ENCODE measurements around the gene GSTT2. TPM values are rescaled to one million over a fixed set of nuclear protein-coding genes. Genes with fewer than 3 reads are reported as not detected.

Gene GSTT2
- total and polyA plus RNA-seq, 2 donors (not counting 3 experiments of a cell fraction or from before 2014, with no cell fraction given): 3.0 TPM; not detected in 1

GRCh38 chr22:24002272-24002671 lies 22.3 kb downstream of the GSTT2 start:
- no peaks in the 10 kb centered on the region for H3K4me1 ChIP-seq (ENCODE audit: control insufficient read depth, extremely low read depth, insufficient read depth, low read length)
- no peak overlapping the region for H3K27ac ChIP-seq (ENCODE audit: insufficient read depth, low read depth, low read length)
- H3K4me2 ChIP-seq (ENCODE audit: insufficient read depth, low read length): no peak overlapping the region
- no peak for FAIRE-seq
- H3K36me3 ChIP-seq (ENCODE audit: control insufficient read depth in 2 of 2, extremely low read depth in 1 of 2, insufficient read depth in 2 of 2, low read length in 2 of 2): no peaks in the 10 kb centered on the region
- H4K20me1 ChIP-seq (replicated peaks; ENCODE audit: control insufficient read depth, extremely low read depth, insufficient read depth, low read length): no peaks in the 10 kb centered on the region
- intact Hi-C loops (cut with micrococcal nuclease): no loop called here
- no TSS peak for BruUV-seq (replicated peaks)
- dilution Hi-C loops (cut with MboI; ENCODE audit: extremely low pct_ligation_motif_present, low sequenced_read_pairs): no loop called here
- no peak for DNase-seq (ENCODE audit: low read depth, low spot score)
- no peak overlapping the region for H2AFZ ChIP-seq (ENCODE audit: low read depth, low read length)
- H3K4me3 ChIP-seq (replicated peaks in 1 of 3; ENCODE audit: insufficient read depth in 1 of 3, low read depth in 1 of 3, low read length in 3 of 3): no peak overlapping the region
- H3K9me1 ChIP-seq (replicated peaks; ENCODE audit: control insufficient read depth, extremely low read depth, insufficient read depth, low read length): no peaks in the 10 kb centered on the region
- CTCF ChIA-PET: no interaction called here
- TF ChIP-seq MYC (IDR thresholded peaks at IDR 0.05; ENCODE audit: low read depth, low read length): no peak
- TF ChIP-seq CTCF (IDR thresholded peaks at IDR 0.05; ENCODE audit: extremely low read depth in 1 of 2, insufficient read depth in 1 of 2, low read depth in 1 of 2, low read length in 2 of 2): no peak
- TF ChIP-seq POLR2AphosphoS5 (IDR thresholded peaks at IDR 0.05; ENCODE audit: insufficient read depth, low read depth, low read length): no peak
- TF ChIP-seq FOS (IDR thresholded peaks at IDR 0.05; ENCODE audit: borderline replicate concordance, insufficient read depth, low read length): no peak
- no peak for TF ChIP-seq POLR2A (IDR thresholded peaks at IDR 0.05; ENCODE audit: low read depth, low read length)
- no peak for TF ChIP-seq JUN (IDR thresholded peaks at IDR 0.05; ENCODE audit: borderline replicate concordance, insufficient read depth, insufficient read length, low read depth)
- no peak for TF ChIP-seq MAX (IDR thresholded peaks at IDR 0.05; ENCODE audit: insufficient read depth, insufficient read length)
- TF ChIP-seq EZH2 (IDR thresholded peaks at IDR 0.05; ENCODE audit: borderline replicate concordance, low read depth, low read length, severe bottlenecking): no peak
- TF ChIP-seq GATA2 (IDR thresholded peaks at IDR 0.05; ENCODE audit: insufficient read depth, insufficient read length, low read depth, low read length): no peak
- H3K27me3 ChIP-seq (ENCODE audit: control insufficient read depth in 2 of 2, insufficient read depth in 2 of 2, low read length in 2 of 2): no peaks in the 10 kb centered on the region
- no peaks in the 10 kb centered on the region for H3K9me3 ChIP-seq (replicated peaks; ENCODE audit: control insufficient read depth, insufficient read depth, low read length)
- H3K79me2 ChIP-seq (ENCODE audit: control insufficient read depth, insufficient read depth, low read length): no peaks in the 10 kb centered on the region
- POLR2A ChIA-PET: no interaction called here
- H3K9ac ChIP-seq (replicated peaks; ENCODE audit: extremely low read depth, insufficient read depth, low read length): no peak overlapping the region

Measured in endothelial cell of umbilical vein (primary cell).